LNCaP clone FGC (cell line): ENCODE results near the gene DFFA.
"Not testable (repeated sequence)": the region's sequence is repeated elsewhere in the genome, so short reads cannot be mapped to it uniquely, and the experiment has no call there.

ENCODE experiments used
- DNase-seq: peaks from one replicate; pipeline ENCODE4 v3.0.0-alpha.2; 2011; ENCODE audit warnings: low read depth
- H3K4me3 ChIP-seq: 2 replicates; pipeline ENCODE4 v1.5.1; 2011; ENCODE audit warnings: mild to moderate bottlenecking, low read depth, low read length, control low read depth
- TF ChIP-seq, protein P1 (sequence below): IDR thresholded peaks from 2 replicates; pipeline ENCODE4 v1.5.1; 2012; ENCODE audit warnings: mild to moderate bottlenecking; ENCODE audit not compliant: control insufficient read depth, insufficient read depth; ENCODE audit errors: extremely low read depth

Gene DFFA

DNA sequence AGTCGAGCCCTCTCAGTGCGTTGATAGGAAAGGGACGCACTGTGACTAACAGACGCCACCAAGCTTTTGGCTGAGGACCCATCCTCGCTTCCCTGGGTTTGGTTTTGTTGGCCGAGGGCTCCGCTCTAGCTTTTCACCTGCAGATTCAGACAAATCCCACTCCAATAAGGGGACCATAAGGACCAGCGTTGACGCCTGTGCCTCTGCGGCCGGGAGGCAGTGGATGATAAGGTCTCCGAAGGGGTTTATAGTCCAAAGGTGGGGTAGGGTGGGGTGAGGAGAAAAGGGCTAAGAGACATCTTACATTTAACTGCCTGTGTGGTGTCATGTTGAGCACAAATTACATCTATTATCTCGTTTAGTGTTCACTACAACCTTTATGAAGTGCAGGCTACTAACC, 3.2 kb upstream of the DFFA start:
- no peak for DNase-seq
- H3K4me3 ChIP-seq = peak overlapping the region; percentile 96
- TF ChIP-seq, protein P1, sequence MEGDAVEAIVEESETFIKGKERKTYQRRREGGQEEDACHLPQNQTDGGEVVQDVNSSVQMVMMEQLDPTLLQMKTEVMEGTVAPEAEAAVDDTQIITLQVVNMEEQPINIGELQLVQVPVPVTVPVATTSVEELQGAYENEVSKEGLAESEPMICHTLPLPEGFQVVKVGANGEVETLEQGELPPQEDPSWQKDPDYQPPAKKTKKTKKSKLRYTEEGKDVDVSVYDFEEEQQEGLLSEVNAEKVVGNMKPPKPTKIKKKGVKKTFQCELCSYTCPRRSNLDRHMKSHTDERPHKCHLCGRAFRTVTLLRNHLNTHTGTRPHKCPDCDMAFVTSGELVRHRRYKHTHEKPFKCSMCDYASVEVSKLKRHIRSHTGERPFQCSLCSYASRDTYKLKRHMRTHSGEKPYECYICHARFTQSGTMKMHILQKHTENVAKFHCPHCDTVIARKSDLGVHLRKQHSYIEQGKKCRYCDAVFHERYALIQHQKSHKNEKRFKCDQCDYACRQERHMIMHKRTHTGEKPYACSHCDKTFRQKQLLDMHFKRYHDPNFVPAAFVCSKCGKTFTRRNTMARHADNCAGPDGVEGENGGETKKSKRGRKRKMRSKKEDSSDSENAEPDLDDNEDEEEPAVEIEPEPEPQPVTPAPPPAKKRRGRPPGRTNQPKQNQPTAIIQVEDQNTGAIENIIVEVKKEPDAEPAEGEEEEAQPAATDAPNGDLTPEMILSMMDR = no peak

DNA sequence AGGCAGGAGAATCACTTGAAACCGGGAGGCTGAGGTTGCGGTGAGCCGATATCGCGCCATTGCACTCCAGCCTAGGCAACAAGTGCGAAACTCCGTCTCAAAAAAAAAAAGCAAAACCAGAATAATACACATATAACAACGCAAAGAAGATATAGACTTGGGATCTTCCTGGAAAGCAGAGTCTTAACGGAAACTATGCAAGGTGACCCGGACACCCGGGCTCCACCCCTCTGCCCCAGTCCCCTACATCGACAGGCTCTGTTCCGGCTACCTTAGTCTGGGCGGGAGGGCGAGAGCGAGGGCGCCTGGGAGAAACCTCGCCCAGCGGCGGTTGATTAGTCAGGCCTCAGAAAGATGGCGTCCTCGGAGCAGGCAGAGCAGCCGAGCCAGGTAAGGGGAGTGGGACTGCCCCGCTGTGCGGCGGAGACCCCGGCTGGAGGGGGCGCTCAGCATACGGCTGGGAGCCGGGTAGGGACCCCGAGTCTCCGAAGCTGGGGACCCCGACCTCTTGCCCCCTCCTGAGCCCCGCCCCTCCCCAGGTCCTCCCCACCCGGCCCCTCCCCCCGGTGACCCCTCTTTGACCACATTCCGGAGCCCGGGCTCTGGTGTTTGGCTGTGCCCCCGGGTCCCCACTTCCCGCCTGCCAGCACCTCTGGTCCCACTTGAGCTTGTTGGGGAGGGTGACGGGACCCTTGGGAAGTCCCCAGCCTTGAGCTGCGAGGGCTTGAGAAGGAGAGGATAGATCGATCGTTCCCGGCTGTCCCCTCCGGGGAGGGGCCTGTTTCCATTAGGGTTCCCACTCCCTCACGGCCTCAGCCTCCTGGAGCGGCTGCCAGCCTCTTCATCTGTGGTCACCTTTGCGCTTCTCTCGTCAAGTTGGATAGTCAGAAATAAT, 2.5 kb upstream of the DFFA start, which contains the start of gene PEX14:
TSS of gene PEX14 (plus strand) at position 338 of the 895 bp plus-strand sequence. CDS start at position 355, 17 bp downstream.
- TF ChIP-seq, protein P1 = no peak
- peak within 1 kb of the TSS; percentile 96 for H3K4me3 ChIP-seq
- peak; percentile 58 for DNase-seq

DNA sequence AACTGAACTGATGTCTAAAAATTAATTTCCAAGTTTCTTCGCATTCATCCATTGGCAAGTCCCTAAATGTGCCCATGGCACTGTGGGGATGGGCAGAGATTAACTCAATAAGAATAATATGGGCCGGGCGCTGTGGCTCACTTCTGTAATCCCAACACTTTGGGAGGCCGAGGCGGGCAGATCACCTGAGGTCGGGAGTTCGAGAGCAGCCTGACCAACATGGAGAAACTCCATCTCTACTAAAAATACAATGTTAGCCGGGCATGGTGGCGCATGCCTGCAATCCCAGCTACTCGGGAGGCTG, 1.9 kb upstream of the DFFA start:
- DNase-seq = not testable (repeated sequence)
- H3K4me3 ChIP-seq = peak overlapping the region; percentile 96

DNA sequence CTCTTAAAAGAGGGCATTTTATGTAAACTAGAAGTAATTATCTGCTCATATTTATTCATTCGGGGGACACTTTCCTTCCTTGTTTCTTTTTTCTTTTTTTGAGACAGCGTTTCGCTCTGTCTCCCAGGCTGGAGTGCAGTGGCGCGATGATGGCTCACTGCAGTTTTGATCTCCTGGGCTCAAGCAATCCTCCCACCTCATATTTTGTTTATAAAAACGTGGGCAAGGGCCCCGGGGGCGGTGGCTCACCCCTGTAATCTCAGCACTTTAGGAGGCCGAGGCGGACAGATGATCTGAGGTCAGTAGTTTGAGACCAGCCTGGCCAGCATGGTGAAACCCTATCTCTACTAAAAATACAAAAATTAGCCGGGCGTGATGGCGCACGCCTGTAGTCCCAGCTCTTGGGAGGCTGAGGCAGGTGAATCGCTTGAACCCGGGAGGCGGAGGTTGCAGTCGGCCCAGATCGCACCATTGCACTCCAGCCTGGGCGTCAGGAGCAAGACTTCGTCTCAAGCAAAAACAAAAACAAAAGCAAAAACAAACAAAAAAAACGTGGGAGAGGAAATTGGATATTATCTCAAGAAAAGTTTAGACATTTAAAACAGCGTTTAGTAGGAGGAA, 926 bp upstream of the DFFA start:
- no peak for DNase-seq
- peak overlapping the region; percentile 82 for H3K4me3 ChIP-seq
- TF ChIP-seq, protein P1 = no peak

DNA sequence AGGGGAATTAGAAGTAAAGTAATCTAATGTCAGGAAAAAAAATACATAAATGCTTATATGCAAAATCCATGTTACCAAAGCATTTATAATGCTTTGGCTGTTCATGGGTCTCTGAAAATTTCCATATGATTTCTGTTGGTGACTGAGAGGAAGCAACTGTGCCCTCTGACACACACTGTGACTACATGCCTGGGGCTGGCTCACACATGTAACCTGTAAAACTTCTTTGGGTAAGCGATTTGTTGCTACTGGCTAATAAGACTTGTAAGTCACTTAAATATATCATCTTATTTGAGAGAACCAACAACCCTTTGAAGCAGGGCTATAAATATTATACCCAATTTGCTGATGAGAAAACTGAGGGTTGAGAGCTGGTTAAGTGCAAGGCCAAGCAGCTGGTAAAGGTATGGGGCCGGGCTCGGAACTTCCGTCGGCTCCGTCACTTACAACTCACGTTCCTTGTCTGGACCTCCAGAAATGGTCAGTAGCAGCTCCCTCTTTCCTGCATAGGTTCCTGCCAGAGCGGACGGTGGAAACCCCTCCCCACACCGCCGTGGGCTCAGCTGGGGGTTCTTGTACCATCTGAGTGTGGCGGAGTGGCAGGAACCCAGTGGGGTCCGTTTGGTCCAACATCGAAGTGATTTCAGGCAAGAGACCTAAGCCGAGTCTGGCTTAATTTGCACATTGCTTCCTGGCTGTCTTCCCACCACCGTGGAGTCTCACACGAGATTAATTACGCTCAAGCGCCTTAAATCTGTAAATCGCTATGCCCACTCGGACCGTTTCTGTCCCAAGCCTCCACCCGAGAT, 714 bp downstream of the DFFA start:
- H3K4me3 ChIP-seq = peak overlapping the region; percentile 82
- DNase-seq = no peak
- TF ChIP-seq, protein P1 = no peak

DNA sequence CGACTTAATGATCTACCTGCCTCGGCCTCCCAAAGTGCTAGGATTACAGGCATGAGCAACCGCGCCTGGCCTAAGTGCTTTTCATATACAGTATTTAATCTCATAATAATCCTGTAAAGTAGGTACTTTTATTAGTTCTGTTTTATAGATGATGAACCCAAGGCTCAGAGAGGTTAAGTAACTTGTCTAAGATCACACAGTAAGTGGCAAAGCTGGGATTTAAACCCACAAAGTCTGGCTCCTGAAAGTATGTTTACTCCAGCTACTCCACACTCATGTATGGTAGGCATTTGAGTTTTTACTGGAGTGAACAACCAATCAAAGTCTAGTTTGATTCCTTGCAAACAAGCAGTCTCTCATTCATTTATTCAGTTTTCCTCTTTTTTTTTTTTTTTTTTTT, 2.3 kb downstream of the DFFA start:
- TF ChIP-seq, protein P1 = no peak

DNA sequence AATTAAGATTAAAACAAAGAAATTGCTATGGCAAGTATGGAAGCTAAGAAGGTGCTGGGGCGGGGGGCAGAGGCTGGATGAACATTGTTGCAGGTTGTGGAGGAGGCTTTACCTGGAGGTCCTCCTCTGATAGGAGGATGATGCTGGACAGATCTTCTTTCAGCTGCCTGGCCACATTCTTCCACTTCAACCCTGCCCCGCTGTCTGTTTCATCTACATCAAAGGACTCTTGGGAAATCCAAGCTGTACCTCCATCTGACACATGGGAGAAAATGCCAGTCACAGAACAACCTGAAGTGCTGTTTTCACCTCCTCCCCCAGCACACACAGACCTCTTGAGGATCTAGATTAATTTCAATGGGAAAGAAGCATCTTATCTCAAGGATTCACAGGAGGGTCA, 5.3 kb downstream of the DFFA start:
- TF ChIP-seq, protein P1 = no peak
- no peak overlapping the region for H3K4me3 ChIP-seq
- DNase-seq = no peak

More for the DNA sequence above, 2.3 kb downstream of the DFFA start:
- no peak overlapping the region for H3K4me3 ChIP-seq
- DNase-seq = no peak
